HG02610 (cell line): ENCODE data around the gene C3orf85.
"Not testable (repeated sequence)": the region's sequence is repeated elsewhere in the genome, so short reads cannot be mapped to it uniquely, and the experiment has no call there.

Experiments
- ATAC-seq: cut with Tn5 transposase; IDR thresholded peaks from one replicate; pipeline ENCODE4 v1.9.1; 2021; ENCODE audit warnings: mild to moderate bottlenecking, moderate library complexity; ENCODE audit not compliant: unreplicated experiment

Gene C3orf85

GRCh38 chr3:109136523-109136922, at the start of gene C3orf85:
Gene C3orf85, plus strand, starts transcription at chr3:109136719. Its CDS starts 129 bp downstream, at chr3:109136848.
- ATAC-seq, result no peak

DNA sequence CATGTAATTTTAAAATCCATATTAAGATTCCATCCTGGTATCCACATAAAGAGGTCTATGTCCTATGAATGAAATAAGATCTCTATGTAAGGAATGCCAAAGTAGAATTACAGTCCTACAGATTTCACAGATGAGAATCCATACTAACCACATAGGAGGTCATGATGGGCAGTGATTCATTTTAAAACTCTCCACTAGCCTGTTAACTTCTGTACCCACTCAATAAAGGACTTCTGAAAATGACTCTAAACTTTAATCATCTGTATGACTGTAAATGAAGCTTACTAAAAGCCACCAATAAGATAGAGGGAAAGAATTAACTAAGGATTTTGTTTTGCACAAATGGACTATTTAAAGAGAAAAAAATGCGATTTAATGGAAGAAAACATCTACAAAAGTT, 47.3 kb upstream of the C3orf85 start:
- peak; percentile 83 for ATAC-seq

GRCh38 chr3:109091846-109092245, 44.7 kb upstream of the C3orf85 start:
- no peak for ATAC-seq

DNA sequence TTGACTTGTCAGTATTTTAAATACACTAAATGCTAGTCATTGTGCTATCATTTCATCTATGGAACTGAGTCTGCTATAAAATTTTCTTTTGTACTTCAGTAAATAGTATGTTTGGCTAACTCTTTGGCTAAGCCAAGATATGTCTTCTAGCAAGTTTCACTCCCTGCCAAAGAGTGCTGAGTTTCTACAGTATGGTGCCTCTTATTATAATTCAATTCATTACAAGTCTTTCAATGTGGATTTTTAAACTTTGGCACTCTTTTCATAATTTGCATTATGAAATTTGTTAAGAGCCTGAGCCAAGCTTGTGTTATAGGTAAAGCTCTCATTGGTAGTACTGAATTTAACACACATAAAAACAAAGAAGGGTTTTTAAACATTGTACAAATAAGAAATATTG, 43.0 kb upstream of the C3orf85 start:
- ATAC-seq, result no peak

DNA sequence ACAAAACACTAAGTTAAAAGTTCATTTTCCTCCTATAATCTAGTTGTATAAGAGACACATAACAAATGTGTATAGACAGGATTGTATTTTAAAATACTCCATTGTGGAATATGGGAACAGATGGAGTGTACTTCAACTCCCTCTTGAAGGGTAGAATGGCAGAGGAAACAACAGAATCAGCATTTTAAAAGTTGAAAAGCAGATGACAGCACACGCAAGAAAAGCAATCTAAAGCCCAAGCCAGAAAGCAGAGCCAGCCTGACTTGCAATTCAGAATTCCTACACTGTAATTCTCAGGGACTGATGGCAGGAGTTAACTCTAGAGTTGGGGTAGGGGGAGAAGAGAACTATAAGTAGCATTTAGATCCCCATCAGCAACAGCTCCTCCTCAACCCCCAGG, 41.4 kb upstream of the C3orf85 start:
- no peak for ATAC-seq

DNA sequence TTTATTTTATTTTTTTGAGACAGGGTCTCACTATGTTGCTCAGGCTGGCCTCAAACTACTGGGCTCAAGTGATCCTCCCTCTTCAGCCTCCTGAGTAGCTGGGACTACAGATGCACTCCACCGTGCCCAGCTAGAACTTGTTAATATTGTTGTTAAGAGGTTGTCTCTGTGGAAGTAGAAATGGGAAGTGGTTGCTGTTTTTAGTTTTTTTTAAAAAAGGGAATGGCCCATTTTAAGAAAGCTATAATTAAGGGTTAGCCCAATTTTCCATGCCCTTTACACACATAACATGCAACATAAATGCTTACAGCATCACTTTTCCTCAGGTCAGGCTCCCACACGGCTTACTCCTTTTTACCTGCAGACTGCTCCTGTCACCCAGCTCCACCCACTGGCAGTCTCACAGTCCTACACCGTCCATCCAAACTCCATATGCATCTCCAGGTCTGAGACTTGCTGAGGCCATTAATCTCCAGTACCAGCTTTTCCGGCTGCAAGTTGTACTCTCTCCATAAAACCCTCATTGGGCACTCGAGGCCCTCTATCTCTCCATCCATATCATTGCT, 38.4 kb upstream of the C3orf85 start:
- no peak for ATAC-seq

DNA sequence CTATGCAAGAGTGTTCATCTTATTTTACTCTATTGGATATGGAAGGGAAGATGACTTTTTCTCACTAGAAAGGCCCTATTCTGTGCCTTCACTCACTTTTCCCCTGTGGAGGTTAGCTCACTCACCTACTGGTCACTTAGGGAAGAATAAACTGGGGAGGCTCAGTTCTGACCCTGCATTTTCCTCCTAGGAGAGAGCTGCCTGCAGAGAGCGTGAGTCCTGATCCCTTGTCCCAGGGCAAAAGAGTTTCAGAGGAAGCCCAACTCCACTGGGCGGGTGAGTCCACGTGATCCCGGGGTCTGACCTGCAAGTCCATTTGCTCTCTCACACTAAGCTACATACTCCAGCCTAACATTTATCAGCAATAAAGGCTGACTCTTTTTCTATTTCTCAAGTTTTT, 26.9 kb upstream of the C3orf85 start:
- ATAC-seq, result no peak

GRCh38 chr3:109112946-109113760, 23.4 kb upstream of the C3orf85 start:
- ATAC-seq, result no peak

GRCh38 chr3:109114746-109115145, 21.8 kb upstream of the C3orf85 start:
- ATAC-seq, result no peak

DNA sequence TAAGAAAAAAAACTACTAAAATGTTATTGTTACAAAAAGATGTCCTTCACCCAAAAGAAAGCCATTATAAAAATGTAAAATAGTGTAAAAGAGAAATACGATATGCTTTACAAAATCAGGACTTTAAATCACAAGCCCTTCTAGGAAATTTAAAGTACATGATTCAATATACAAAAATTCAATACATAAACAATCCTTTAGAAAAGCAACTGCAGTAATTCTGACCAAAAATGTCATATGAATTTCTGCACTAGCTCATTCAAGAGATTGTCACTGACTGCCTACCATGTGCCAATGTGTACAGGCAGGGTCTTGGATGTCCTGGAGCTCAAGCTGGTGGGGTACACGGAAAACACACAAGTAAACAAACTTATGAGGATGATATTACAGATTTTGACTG, 21.1 kb upstream of the C3orf85 start:
- no peak for ATAC-seq

GRCh38 chr3:109116031-109116430, 20.5 kb upstream of the C3orf85 start:
- no peak for ATAC-seq

DNA sequence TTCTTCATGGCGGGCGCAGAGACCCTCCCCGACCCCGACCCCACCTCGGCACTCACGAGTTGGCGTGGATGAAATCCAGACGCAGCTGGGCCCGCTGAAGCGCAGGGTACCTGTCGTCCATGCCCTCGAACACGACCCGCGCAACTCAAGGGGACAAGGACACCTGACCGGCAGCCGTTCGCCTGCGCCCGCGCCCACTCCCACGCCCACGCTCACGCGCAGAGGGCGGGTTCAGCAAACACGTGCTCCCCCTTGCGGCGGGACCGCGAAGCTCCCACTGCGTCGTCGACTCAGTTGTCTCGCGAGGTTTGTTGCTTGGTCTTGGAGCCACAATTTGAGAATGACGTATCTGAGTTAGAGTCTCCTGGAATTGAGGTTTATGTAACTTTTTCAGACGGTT, 18.6 kb upstream of the C3orf85 start, which contains the start of gene MORC1:
Gene MORC1 (minus strand): TSS at position 196 of the 400 bp plus-strand sequence. CDS start 75 bp downstream, at position 121.
- no peak for ATAC-seq

DNA sequence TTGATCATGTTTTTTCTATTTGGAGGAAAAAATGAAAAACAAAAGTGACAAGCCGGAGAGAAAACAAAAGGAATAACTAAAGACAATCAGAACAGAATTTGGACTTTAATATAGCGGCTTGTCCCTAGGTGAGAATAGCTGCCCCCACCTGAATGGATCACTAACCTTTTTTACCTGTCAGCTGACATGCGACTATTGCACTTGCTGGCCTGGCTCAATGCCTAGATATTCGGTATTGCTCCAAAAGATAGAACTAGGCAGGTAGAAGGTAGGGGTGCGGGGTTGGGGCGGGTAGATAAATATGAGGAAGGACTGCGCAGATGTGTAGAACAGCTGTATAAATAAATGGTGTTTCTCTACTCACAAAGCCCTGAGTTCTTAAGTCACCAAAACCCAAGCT, 17.9 kb upstream of the C3orf85 start:
- no peak for ATAC-seq

- ATAC-seq, result no peak
Observed at GRCh38 chr3:109122690-109123089, 13.8 kb upstream of the C3orf85 start.

DNA sequence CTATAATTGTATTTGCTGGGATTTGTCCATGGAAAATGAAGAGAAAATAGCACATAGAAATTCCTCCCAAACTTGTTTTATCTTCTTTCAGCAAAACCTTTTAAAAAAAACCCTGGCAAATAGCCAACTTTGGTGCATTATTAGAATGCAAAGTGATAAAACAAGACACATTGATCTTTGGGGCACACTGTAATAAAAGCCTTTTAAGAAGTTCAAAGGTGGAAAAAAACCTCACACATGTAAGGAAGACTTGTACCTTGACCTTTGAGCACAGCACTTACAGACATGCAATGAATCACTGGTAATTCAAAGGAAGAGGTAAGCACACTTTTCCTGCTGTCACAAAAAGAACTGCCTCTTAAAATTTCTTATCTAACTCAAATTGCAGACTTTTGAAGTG, 10.6 kb upstream of the C3orf85 start:
- ATAC-seq, result no peak

- ATAC-seq, result no peak
Observed at GRCh38 chr3:109127553-109127952, 9.0 kb upstream of the C3orf85 start.

- ATAC-seq, result no peak
Observed at GRCh38 chr3:109131276-109131675, 5.2 kb upstream of the C3orf85 start.

DNA sequence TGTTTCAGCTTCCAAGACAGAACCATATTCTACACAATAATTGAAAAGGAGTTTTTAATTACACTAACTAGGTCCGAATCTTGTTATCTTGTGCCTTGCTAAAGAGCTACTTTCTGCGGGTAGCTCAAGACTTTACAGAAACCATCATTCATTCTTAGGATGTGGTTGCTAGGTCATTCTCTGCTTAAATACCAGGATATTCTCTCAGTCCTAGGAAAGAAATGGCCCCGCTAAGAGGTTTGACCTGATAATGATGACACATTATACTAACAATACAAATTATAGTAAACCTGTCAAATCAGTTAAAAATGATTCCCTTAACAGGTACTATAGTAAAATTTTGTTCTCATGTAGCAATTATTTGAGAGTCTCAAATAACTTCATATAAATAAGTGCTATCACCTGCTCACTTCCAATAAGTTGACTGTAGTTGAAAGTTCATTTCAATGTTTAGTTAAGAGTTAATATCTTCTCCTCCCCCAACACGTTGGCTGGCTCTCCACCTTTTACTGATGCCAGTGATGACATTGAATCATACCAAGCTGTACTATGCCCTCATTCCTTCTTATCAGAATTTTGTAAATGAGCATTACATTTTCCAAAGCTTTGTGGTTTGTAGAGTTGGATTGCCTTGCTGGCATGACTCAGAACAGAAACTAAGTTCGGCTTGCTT, 3.6 kb upstream of the C3orf85 start:
- ATAC-seq, result no peak

DNA sequence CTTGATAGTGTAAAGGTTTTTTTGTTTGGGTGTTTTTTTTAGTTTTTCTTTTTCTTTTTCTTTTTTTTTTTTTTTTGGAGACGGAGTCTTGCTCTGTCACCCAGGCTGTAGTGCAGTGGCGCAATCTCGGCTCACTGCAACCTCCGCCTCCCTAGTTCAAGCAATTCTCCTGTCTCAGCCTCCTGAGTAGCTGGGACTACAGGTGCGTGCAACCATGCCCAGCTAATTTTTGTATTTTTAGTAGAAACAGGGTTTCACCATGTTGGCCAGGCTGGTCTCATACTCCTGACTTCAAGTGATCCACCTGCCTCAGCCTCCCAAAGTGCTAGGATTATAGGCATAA, 3.1 kb upstream of the C3orf85 start:
- not testable (repeated sequence) for ATAC-seq

DNA sequence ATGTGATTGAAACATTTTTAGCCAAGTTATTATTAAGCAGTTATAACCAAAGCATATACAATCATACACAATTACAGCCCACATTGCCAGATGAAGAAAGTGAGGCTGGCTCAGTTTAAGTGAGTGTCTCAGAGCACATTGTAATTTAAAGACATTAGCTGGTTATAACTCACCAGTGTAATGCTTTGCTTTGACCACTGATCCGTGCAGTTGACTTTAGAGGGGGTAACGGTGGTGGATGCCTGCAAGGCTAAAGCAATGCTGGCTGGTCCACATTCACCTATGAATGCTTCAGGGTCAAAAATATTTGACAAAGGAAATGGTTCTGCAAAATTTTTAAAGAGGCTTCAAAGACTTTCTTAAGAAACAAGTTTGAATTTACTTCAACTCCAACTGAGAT, 1.2 kb downstream of the C3orf85 start:
- no peak for ATAC-seq

GRCh38 chr3:109140318-109140717, 3.8 kb downstream of the C3orf85 start:
- ATAC-seq, result no peak

DNA sequence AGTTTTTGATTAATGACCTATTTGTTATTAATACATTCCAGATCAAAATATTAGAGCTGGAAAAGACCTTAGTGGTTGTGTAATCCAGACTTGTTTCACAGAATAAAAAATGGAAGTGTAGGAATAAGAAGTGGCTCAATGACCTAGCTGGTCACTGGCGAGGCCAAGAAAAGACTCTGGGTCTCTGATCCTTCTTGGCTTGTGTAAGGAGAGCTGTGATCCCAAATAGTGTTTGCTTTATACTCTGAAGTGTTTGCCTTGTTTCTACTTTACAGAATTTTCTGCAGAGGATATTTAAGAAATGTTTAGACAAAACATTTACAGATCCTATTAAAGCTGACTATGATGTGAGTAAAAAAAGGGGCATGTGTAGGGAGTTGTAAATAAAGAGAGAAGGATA, 7.1 kb downstream of the C3orf85 start:
- no peak for ATAC-seq
